NT2/D1 (cell line): ENCODE data around the gene ADH5.

Experiments
- SUZ12 ChIP-seq: IDR thresholded peaks from 2 replicates; pipeline ENCODE4 v1.6.1; 2011; ENCODE audit not compliant: insufficient read length, insufficient read depth; ENCODE audit errors: extremely low read depth
- ZNF274 ChIP-seq: IDR thresholded peaks from 2 replicates; pipeline ENCODE4 v1.6.1; 2011; ENCODE audit warnings: mild to moderate bottlenecking, low read depth, low read length

DNA sequence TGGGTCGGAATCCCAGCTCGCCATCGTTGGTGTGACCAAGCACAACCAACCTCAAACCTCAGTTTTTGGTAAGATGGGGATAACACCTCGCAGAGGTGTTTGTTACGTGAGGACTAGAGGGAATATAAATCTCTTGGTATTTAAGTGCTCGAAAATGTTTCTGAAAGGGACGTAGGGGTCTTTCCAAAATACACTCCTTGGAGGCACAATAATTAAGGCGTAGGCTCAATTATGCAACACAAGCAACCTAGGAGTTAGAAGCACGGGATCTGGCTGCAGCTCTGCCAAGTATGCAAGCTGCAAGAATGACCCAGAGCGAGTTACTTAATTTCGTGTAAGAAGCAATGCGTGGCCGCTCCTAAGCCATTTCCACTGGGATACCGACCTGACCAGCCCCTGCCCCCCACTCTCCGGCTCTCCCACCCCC, 552 bp downstream of the ADH5 start:
- TF ChIP-seq ZNF274: no peak
- no peak for TF ChIP-seq SUZ12
